Suprapubic skin (tissue), 3 donors: Measurements from ENCODE around the gene ARHGDIB.

Experiments
- EP300 ChIP-seq: sonication (generic); formaldehyde crosslinking; IDR thresholded peaks from one replicate; pipeline ENCODE4 v1.6.1; 2017; ENCODE audit warnings: antibody characterized with exemption
- TF ChIP-seq, protein P1 (sequence below), 2 donors: fragments of 200-600 bp in 1 of 2; fragments of 450-650 bp in 1 of 2; sonication (generic) in 1 of 2; IDR thresholded peaks; one replicate each; pipeline ENCODE4 v1.5.1; 2016 to 2019; ENCODE audit warnings: antibody characterized with exemption in 2 of 2, mild to moderate bottlenecking in 1 of 2, moderate library complexity in 1 of 2

DNA sequence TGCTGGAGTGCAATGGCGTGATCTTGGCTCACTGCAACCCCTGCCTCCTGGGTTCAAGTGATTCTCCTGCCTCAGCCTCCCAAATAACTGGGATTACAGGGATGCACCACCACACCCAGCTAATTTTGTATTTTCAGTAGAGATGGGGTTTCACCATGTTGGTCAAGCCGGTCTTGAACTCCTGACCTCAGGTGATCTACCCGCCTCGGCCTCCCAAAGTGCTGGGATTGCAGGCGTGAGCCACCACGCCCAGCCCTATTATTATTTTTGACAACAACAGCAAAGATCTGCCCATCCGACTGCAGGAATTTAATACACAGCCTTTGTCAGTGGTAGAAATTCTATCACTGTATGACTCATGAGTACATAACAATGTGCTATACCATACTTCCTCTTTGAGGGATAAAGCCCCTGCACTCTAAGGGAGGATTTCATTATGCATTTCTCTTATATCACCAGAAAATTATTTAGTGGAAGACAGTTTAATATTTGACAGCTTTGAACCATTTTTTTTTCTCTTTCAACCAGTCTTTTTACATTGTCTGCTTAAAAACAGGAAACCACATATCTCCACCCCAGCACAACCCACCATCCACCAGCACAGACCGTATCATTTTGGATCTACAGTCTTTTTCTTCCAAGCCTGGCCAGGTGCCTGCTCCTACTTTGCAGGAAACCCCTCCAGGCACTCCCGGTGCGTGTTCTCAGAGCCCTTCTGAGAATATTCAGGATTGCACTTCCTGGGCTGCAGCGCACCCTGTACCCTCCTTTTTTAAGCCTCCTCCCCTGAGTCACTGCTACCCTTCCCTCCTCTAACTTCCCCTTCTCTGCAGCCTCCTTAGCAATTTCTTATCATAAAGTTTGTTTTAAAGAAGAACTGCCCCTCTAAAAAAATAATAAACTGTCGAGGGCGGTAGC lies 594 bp downstream of the ARHGDIB start:
- TF ChIP-seq, protein P1, sequence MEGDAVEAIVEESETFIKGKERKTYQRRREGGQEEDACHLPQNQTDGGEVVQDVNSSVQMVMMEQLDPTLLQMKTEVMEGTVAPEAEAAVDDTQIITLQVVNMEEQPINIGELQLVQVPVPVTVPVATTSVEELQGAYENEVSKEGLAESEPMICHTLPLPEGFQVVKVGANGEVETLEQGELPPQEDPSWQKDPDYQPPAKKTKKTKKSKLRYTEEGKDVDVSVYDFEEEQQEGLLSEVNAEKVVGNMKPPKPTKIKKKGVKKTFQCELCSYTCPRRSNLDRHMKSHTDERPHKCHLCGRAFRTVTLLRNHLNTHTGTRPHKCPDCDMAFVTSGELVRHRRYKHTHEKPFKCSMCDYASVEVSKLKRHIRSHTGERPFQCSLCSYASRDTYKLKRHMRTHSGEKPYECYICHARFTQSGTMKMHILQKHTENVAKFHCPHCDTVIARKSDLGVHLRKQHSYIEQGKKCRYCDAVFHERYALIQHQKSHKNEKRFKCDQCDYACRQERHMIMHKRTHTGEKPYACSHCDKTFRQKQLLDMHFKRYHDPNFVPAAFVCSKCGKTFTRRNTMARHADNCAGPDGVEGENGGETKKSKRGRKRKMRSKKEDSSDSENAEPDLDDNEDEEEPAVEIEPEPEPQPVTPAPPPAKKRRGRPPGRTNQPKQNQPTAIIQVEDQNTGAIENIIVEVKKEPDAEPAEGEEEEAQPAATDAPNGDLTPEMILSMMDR (IDR thresholded peaks at IDR 0.05): no peak
- no peak for TF ChIP-seq EP300
